Right hindlimb (tissue), 1 donor: ENCODE measurements around the gene TRPC1.

Experiments used
- DNase-seq: peaks from one replicate; pipeline ENCODE4 v3.0.0-alpha.2; 2018

TRPC1 gene

GRCh38 chr3:142768338-142768737 lies 44.5 kb downstream of the TRPC1 start:
- no peak for DNase-seq

GRCh38 chr3:142777927-142778326 lies 54.1 kb downstream of the TRPC1 start:
- no peak for DNase-seq

- DNase-seq = no peak
Observed at GRCh38 chr3:142778541-142778940, 54.7 kb downstream of the TRPC1 start.

GRCh38 chr3:142779591-142779990 lies 55.8 kb downstream of the TRPC1 start:
- no peak for DNase-seq

- no peak for DNase-seq
Observed at GRCh38 chr3:142782616-142783015, 58.8 kb downstream of the TRPC1 start.

GRCh38 chr3:142784228-142784627 lies 60.4 kb downstream of the TRPC1 start:
- DNase-seq = no peak

- no peak for DNase-seq
Observed at GRCh38 chr3:142785996-142786395, 62.2 kb downstream of the TRPC1 start.

- no peak for DNase-seq
Observed at GRCh38 chr3:142787719-142788118, 63.9 kb downstream of the TRPC1 start.

GRCh38 chr3:142794508-142794907 lies 70.7 kb downstream of the TRPC1 start:
- no peak for DNase-seq

- DNase-seq = no peak
Observed at GRCh38 chr3:142795332-142795731, 71.5 kb downstream of the TRPC1 start.

GRCh38 chr3:142796823-142797222 lies 73.0 kb downstream of the TRPC1 start:
- DNase-seq = no peak

GRCh38 chr3:142801746-142802145 lies 77.9 kb downstream of the TRPC1 start:
- DNase-seq = no peak

- no peak for DNase-seq
Observed at GRCh38 chr3:142802891-142803290, 79.1 kb downstream of the TRPC1 start.

- no peak for DNase-seq
Observed at GRCh38 chr3:142808103-142808917, 84.5 kb downstream of the TRPC1 start.

- DNase-seq = no peak
Observed at GRCh38 chr3:142809259-142809658, 85.4 kb downstream of the TRPC1 start.

GRCh38 chr3:142815803-142816202 lies 92.0 kb downstream of the TRPC1 start:
- no peak for DNase-seq

GRCh38 chr3:142817356-142817755 lies 93.5 kb downstream of the TRPC1 start:
- no peak for DNase-seq

- no peak for DNase-seq
Observed at GRCh38 chr3:142817897-142818296, 94.1 kb downstream of the TRPC1 start.

- DNase-seq = no peak
Observed at GRCh38 chr3:142818651-142819050, 94.8 kb downstream of the TRPC1 start.

GRCh38 chr3:142819179-142819578 lies 95.3 kb downstream of the TRPC1 start:
- DNase-seq = no peak

- peak; percentile 70 for DNase-seq
Observed at GRCh38 chr3:142828703-142829305, 105.0 kb downstream of the TRPC1 start.

- DNase-seq = no peak
Observed at GRCh38 chr3:142837526-142837925, 113.7 kb downstream of the TRPC1 start.

GRCh38 chr3:142839831-142840230 lies 116.0 kb downstream of the TRPC1 start:
- no peak for DNase-seq

GRCh38 chr3:142844339-142844977 lies 120.6 kb downstream of the TRPC1 start:
- no peak for DNase-seq
